Measurements from ENCODE around the gene DIP2C. TPM values are rescaled to one million over a fixed set of nuclear protein-coding genes. Genes with fewer than 3 reads are reported as not detected.

Gene DIP2C
- total and polyA plus RNA-seq, 2 donors (not counting 1 experiment from before 2014, with no cell fraction given): 1.3 to 1.9 TPM

DNA sequence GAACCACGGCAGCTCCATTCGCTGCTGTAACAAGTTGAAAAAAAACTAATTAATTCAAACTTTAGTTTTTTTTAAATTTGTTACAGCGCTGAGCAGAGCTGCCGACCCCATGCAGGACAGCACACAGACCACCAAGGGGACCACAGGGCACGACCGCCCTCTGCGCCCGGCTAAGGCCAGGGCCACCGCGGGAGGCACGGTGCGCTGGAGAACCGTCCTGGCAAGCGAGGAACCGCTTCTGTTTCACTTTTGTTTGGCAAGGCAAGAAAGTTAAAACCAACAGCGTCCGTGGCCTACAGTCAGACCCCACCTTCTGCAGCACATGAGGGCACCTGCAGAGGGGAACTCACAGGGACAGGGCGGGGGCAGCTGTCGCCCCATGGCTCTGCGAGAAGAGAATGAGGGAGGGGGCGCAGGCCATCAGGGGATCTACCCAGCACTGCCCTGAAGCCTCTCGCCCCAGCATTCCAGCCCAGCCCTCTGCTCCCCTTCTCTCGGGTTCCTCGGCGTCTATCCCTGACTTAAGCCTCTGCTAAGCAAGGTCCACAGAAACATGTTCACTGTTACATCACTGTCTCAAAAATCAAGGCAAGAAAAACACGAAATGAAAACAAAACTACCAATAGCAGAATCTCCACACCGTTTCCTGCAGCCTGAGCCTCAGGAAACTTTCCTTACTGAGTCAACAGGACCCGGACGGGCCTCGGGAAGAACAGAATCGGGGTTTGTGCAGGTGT is 204.4 kb downstream of the DIP2C start:
- H3K4me3 ChIP-seq (ENCODE audit: control extremely low read depth in 1 of 5, extremely low read depth in 1 of 5, insufficient read depth in 1 of 5, low read depth in 2 of 5, low read length in 4 of 5): peak overlapping the region; percentile 1 to 69 (median 58)
- H3K9me3 ChIP-seq (ENCODE audit: control extremely low read depth in 1 of 3, control insufficient read depth in 2 of 3, insufficient read depth in 1 of 3, low read length in 2 of 3): no peaks in the 10 kb centered on the region
- Mint-ChIP-seq H3K27ac (peak overlapping the region; percentile 79), H3K4me3 (peak overlapping the region; percentile 77), H3K9me3 (ENCODE audit: insufficient read depth) (no peaks in the 10 kb centered on the region), H3K27me3 (peaks cover under 1% of the 10 kb centered on the region), H3K4me1 (peaks cover 4% of the 10 kb centered on the region)
- POLR2A ChIA-PET: no interaction called here
- DNase-seq: peak; percentile 63
- TF ChIP-seq EZH2 (IDR thresholded peaks at IDR 0.05; ENCODE audit: borderline replicate concordance, insufficient read depth, low read depth, low read length, poor library complexity, severe bottlenecking): no peak
- peak overlapping the region; percentile 66 for H3K9ac ChIP-seq (ENCODE audit: low read length)
- no peaks in the 10 kb centered on the region for H3K36me3 ChIP-seq (replicated peaks in 1 of 2; ENCODE audit: control extremely low read depth in 1 of 2, control insufficient read depth in 1 of 2, extremely low read depth in 1 of 2, insufficient read depth in 2 of 2, low read length in 1 of 2)
- H3K27me3 ChIP-seq (replicated peaks in 1 of 4; ENCODE audit: control extremely low read depth in 1 of 4, control insufficient read depth in 3 of 4, insufficient read depth in 4 of 4, low read length in 3 of 4): no peaks in the 10 kb centered on the region
- ATAC-seq (ENCODE audit: low read depth): peak; percentile 45
- H3K27ac ChIP-seq (ENCODE audit: low read length in 2 of 2): peak overlapping the region; percentile 58 to 77
- intact Hi-C loops (cut with micrococcal nuclease): no loop called here
- CTCF ChIA-PET: no interaction called here
- peak overlapping the region; percentile 67 for H3K4me2 ChIP-seq (replicated peaks; ENCODE audit: low read depth, low read length, poor library complexity, severe bottlenecking)
- WGBS (ENCODE audit: insufficient coverage): 65% methylated on average over 25 of the region's 31 CpGs
- no peaks in the 10 kb centered on the region for H4K20me1 ChIP-seq (ENCODE audit: control insufficient read depth, insufficient read depth, low read length, poor library complexity, severe bottlenecking)
- H3K4me1 ChIP-seq (ENCODE audit: control insufficient read depth in 2 of 2, insufficient read depth in 2 of 2, low read length in 2 of 2): peaks cover 3 to 14% of the 10 kb centered on the region in 2 donors
- peak overlapping the region; percentile 79 for H2AFZ ChIP-seq (ENCODE audit: insufficient read depth, low read depth, low read length, poor library complexity, severe bottlenecking)
- no peaks in the 10 kb centered on the region for H3K79me2 ChIP-seq (ENCODE audit: control insufficient read depth, insufficient read depth, low read length)

DNA sequence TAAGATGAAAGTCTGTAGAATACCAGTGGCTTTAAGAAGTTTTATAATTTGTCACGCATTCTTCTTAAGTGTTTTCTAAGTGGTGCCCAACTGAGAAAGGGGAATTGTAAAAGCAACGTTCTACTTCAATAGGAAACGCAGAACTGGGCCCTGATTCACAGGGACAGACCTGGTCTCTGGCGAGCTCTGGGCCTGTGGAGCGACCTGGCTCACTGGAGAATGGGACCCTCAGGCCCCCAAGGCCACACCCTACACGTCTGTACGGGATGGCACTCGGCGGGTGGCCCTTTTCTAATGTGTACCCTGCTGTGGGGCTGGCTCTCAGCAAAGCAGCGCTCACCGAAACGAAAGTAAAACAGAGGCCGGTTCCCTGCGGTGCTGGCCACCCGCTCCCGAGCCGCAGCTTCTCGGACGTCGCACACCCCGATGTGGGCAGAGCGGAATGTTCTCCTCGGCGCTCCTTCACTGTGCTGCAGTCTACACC is 205.0 kb downstream of the DIP2C start:
- ChIA-PET POLR2A (no interaction called here), CTCF (no interaction called here)
- no peaks in the 10 kb centered on the region for H3K27me3 ChIP-seq (replicated peaks in 1 of 4; ENCODE audit: control extremely low read depth in 1 of 4, control insufficient read depth in 3 of 4, insufficient read depth in 4 of 4, low read length in 3 of 4)
- H3K27me3 Mint-ChIP-seq: no peaks in the 10 kb centered on the region
- H3K27ac ChIP-seq (ENCODE audit: low read length in 2 of 2): peak overlapping the region; percentile 58 to 77
- peaks cover 4% of the 10 kb centered on the region for H3K4me1 Mint-ChIP-seq
- intact Hi-C loops (cut with micrococcal nuclease): no loop called here
- H3K27ac Mint-ChIP-seq: peak overlapping the region; percentile 76
- peaks cover 3 to 14% of the 10 kb centered on the region in 2 donors for H3K4me1 ChIP-seq (ENCODE audit: control insufficient read depth in 2 of 2, insufficient read depth in 2 of 2, low read length in 2 of 2)
- H3K9me3 ChIP-seq (ENCODE audit: control extremely low read depth in 1 of 3, control insufficient read depth in 2 of 3, insufficient read depth in 1 of 3, low read length in 2 of 3): no peaks in the 10 kb centered on the region
- peak; percentile 47 for DNase-seq
- H3K9me3 Mint-ChIP-seq (ENCODE audit: insufficient read depth): no peaks in the 10 kb centered on the region
- no peaks in the 10 kb centered on the region for H4K20me1 ChIP-seq (ENCODE audit: control insufficient read depth, insufficient read depth, low read length, poor library complexity, severe bottlenecking)
- peak overlapping the region; percentile 66 for H3K9ac ChIP-seq (ENCODE audit: low read length)
- ATAC-seq (ENCODE audit: low read depth): peak; percentile 43
- no peak for TF ChIP-seq EZH2 (IDR thresholded peaks at IDR 0.05; ENCODE audit: borderline replicate concordance, insufficient read depth, low read depth, low read length, poor library complexity, severe bottlenecking)
- TF ChIP-seq, protein P1, sequence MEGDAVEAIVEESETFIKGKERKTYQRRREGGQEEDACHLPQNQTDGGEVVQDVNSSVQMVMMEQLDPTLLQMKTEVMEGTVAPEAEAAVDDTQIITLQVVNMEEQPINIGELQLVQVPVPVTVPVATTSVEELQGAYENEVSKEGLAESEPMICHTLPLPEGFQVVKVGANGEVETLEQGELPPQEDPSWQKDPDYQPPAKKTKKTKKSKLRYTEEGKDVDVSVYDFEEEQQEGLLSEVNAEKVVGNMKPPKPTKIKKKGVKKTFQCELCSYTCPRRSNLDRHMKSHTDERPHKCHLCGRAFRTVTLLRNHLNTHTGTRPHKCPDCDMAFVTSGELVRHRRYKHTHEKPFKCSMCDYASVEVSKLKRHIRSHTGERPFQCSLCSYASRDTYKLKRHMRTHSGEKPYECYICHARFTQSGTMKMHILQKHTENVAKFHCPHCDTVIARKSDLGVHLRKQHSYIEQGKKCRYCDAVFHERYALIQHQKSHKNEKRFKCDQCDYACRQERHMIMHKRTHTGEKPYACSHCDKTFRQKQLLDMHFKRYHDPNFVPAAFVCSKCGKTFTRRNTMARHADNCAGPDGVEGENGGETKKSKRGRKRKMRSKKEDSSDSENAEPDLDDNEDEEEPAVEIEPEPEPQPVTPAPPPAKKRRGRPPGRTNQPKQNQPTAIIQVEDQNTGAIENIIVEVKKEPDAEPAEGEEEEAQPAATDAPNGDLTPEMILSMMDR (IDR thresholded peaks at IDR 0.05): no peak
- no peaks in the 10 kb centered on the region for H3K36me3 ChIP-seq (replicated peaks in 1 of 2; ENCODE audit: control extremely low read depth in 1 of 2, control insufficient read depth in 1 of 2, extremely low read depth in 1 of 2, insufficient read depth in 2 of 2, low read length in 1 of 2)
- peak overlapping the region; percentile 79 for H2AFZ ChIP-seq (ENCODE audit: insufficient read depth, low read depth, low read length, poor library complexity, severe bottlenecking)
- no peaks in the 10 kb centered on the region for H3K79me2 ChIP-seq (ENCODE audit: control insufficient read depth, insufficient read depth, low read length)
- H3K4me3 Mint-ChIP-seq: peak overlapping the region; percentile 77
- H3K4me3 ChIP-seq (ENCODE audit: control extremely low read depth in 1 of 5, extremely low read depth in 1 of 5, insufficient read depth in 1 of 5, low read depth in 2 of 5, low read length in 4 of 5): peak overlapping the region in 4 of 5 experiments; percentile 50 to 69 (median 62)
- H3K4me2 ChIP-seq (replicated peaks; ENCODE audit: low read depth, low read length, poor library complexity, severe bottlenecking): peak overlapping the region; percentile 67
- 57% methylated on average over 24 of the region's 24 CpGs for WGBS (ENCODE audit: insufficient coverage)
